K562 (cell line): ENCODE data around the gene IFFO2. TPM values are rescaled to one million over a fixed set of nuclear protein-coding genes. Genes with fewer than 3 reads are reported as not detected.

Experiments used
- ATF7 ChIP-seq: fragments of 450-650 bp; IDR thresholded peaks from 2 replicates; pipeline ENCODE4 v1.7.1; 2014; ENCODE audit warnings: mild to moderate bottlenecking, moderate library complexity
- BCOR ChIP-seq: fragments of 450-650 bp; IDR thresholded peaks from 2 replicates; pipeline ENCODE4 v1.6.1; 2016
- CHD2 ChIP-seq: IDR thresholded peaks from 2 replicates; pipeline ENCODE4 v1.6.1; 2011; ENCODE audit warnings: low read depth, low read length
- CREM ChIP-seq: IDR thresholded peaks from 2 replicates; pipeline ENCODE4 v1.6.1; 2014; ENCODE audit warnings: antibody characterized with exemption, low read depth
- DACH1 ChIP-seq: fragments of 450-650 bp; IDR thresholded peaks from 2 replicates; pipeline ENCODE4 v1.6.1; 2018; ENCODE audit not compliant: partially characterized antibody
- DPF2 ChIP-seq: fragments of 450-650 bp; IDR thresholded peaks from 2 replicates; pipeline ENCODE4 v1.6.1; 2016
- HCFC1 ChIP-seq: IDR thresholded peaks from 2 replicates; pipeline ENCODE4 v1.6.1; 2012; ENCODE audit warnings: low read depth, low read length, improper control_type of control experiment
- HOMEZ ChIP-seq: fragments of 250-450 bp; sonication (Bioruptor Pico); IDR thresholded peaks from 2 replicates; pipeline ENCODE4 v1.4.0; 2020; ENCODE audit warnings: mild to moderate bottlenecking, moderate library complexity
- JUN ChIP-seq, 2 experiments: sonication (generic) in 1 of 2; formaldehyde crosslinking in 1 of 2; IDR thresholded peaks; 2 replicates each; pipeline versions ENCODE4 v1.6.1 to v1.8.0; 2012 to 2022; ENCODE audit warnings: borderline replicate concordance in 2 of 2, mild to moderate bottlenecking in 2 of 2, improper control_type of control experiment in 1 of 2, low read depth in 1 of 2, low read length in 1 of 2, missing genetic modification reagents in 1 of 2
- MLLT1 ChIP-seq, 2 experiments: fragments of 450-650 bp; IDR thresholded peaks; 2 replicates each; pipeline ENCODE4 v1.6.1; 2016
- NUFIP1 ChIP-seq: fragments of 450-650 bp; IDR thresholded peaks from 2 replicates; pipeline ENCODE4 v1.6.1; 2018; ENCODE audit not compliant: partially characterized antibody
- SPI1 ChIP-seq: IDR thresholded peaks from 2 replicates; pipeline ENCODE4 v1.6.1; 2011; ENCODE audit warnings: low read depth, low read length, control low read depth, borderline replicate concordance
- THRA ChIP-seq: fragments of 450-650 bp; IDR thresholded peaks from 2 replicates; pipeline ENCODE4 v1.6.1; 2017; ENCODE audit warnings: mild to moderate bottlenecking, moderate library complexity
- USF1 ChIP-seq: sonication (generic); formaldehyde crosslinking; IDR thresholded peaks from 2 replicates; pipeline ENCODE4 v1.9.0; 2022; ENCODE audit warnings: mild to moderate bottlenecking, missing genetic modification reagents
- YY1 ChIP-seq, 3 experiments: IDR thresholded peaks; 2 replicates each; pipeline ENCODE4 v1.6.1; 2011; ENCODE audit warnings: low read length in 2 of 3, mild to moderate bottlenecking in 2 of 3, moderate library complexity in 2 of 3, borderline replicate concordance in 1 of 3, control low read depth in 1 of 3, low read depth in 1 of 3; ENCODE audit not compliant: insufficient read depth in 3 of 3, insufficient replicate concordance in 2 of 3, control insufficient read depth in 1 of 3, insufficient read length in 1 of 3; ENCODE audit errors: extremely low read depth in 1 of 3
- ZBTB17 ChIP-seq: fragments of 450-650 bp; formaldehyde crosslinking; IDR thresholded peaks from 2 replicates; pipeline ENCODE4 v1.4.0; 2020; ENCODE audit warnings: mild to moderate bottlenecking
- ZC3H4 ChIP-seq: sonication (generic); formaldehyde crosslinking; IDR thresholded peaks from 2 replicates; pipeline ENCODE4 v1.9.0; 2021; ENCODE audit warnings: missing genetic modification reagents, borderline replicate concordance
- ZNF280A ChIP-seq: fragments of 450-650 bp; IDR thresholded peaks from 2 replicates; pipeline ENCODE4 v1.6.1; 2018; ENCODE audit warnings: mild to moderate bottlenecking, low read depth; ENCODE audit not compliant: partially characterized antibody
- ZNF431 ChIP-seq: sonication (generic); formaldehyde crosslinking; IDR thresholded peaks from 2 replicates; pipeline ENCODE4 v1.8.0; 2022; ENCODE audit warnings: mild to moderate bottlenecking, missing genetic modification reagents
- ZNF764 ChIP-seq: fragments of 250-450 bp; sonication (Bioruptor Pico); IDR thresholded peaks from 2 replicates; pipeline ENCODE4 v1.4.0; 2020; ENCODE audit warnings: low read depth, mild to moderate bottlenecking, moderate library complexity
- polyA plus RNA-seq, 8 experiments: library from polyadenylated mRNA; depleted of rRNA in 4 of 8; stranded (reverse) in 5 of 8; unstranded in 3 of 8; fragments of >200 nt; fragmentation: Nextera tagmentation in 2 of 8; fragmentation: Illumina TruSeq in 1 of 8; extraction: Ambion mirVana in 2 of 8; extraction: Trizol in 1 of 8; gene quantifications; 2 replicates each; pipeline versions ENCODE4 v1.2.1 to v1.2.3, GENCODE V29; 2011 to 2014; ENCODE audit warnings: inconsistent platforms in 1 of 8, missing spikeins in 1 of 8
- total RNA-seq, 7 experiments: library from RNA; depleted of rRNA in 6 of 7; stranded (reverse); fragments of >200 nt in 6 of 7; fragmentation: Illumina TruSeq in 2 of 7; extraction: Trizol in 2 of 7; gene quantifications; 2 replicates each; pipeline versions ENCODE4 v1.2.1 to v1.2.3, GENCODE V29; 2011 to 2021; ENCODE audit warnings: low replicate concordance in 1 of 7

Gene IFFO2
- total and polyA plus RNA-seq, 9 of the 15 experiments (the other 6 are each of a cell fraction or from before 2014, with no cell fraction given), result 0.15 to 1.0 (median 0.44) TPM; not detected in 2

- TF ChIP-seq YY1 (IDR thresholded peaks at IDR 0.05; ENCODE audit: borderline replicate concordance in 1 of 3, control insufficient read depth in 1 of 3, extremely low read depth in 1 of 3, insufficient read depth in 3 of 3, insufficient read length in 1 of 3, insufficient replicate concordance in 2 of 3, low read depth in 1 of 3, low read length in 2 of 3) (peak; percentile 26 to 62 (median 59)), DACH1 (peak; percentile 43), ZNF280A (no peak), THRA (no peak), ZNF431 (CRISPR knock-in tag) (0 out of 2 replicates have a peak, but pooled peaks have one; percentile 11), HOMEZ (no peak), SPI1 (peak; percentile 68; the same call in 1 of the 2 replicates), DPF2 (no peak), ATF7 (peak; percentile 78; the same call in 1 of the 2 replicates), HCFC1 (peak; percentile 62; the same call in 1 of the 2 replicates), JUN (IDR thresholded peaks at IDR 0.05; ENCODE audit: borderline replicate concordance, low read depth, low read length) (0 out of 2 replicates have a peak, but pooled peaks have one; percentile 40), JUN (CRISPR knock-in tag; IDR thresholded peaks at IDR 0.05; ENCODE audit: borderline replicate concordance) (no peak), CHD2 (no peak), CREM (peak; percentile 97), ZBTB17 (CRISPR knock-in tag) (no peak), USF1 (CRISPR knock-in tag) (0 out of 2 replicates have a peak, but pooled peaks have one; percentile 4), MLLT1 (IDR thresholded peaks at IDR 0.05) (no peak), NUFIP1 (no peak), ZC3H4 (CRISPR knock-in tag) (no peak), ZNF764 (CRISPR knock-in tag) (peak; percentile 72; the same call in 1 of the 2 replicates), BCOR (no peak)
Observed at GRCh38 chr1:18854331-18855025, 102.0 kb downstream of the IFFO2 start (continued).
